A549 (cell line): ENCODE measurements around the gene CACNA1G.

ENCODE experiments used
- EHMT2 ChIP-seq: fragments of 200-600 bp; sonication (generic); IDR thresholded peaks from 2 replicates; pipeline ENCODE4 v1.6.1; 2016; ENCODE audit warnings: antibody characterized with exemption, low read depth, mild to moderate bottlenecking, moderate library complexity
- FOSL2 ChIP-seq, 2 experiments: fragments of 450-650 bp in 1 of 2; fragments of >200 bp in 1 of 2; sonication (Bioruptor Twin) in 1 of 2; formaldehyde crosslinking; IDR thresholded peaks; 2 replicates each; pipeline versions ENCODE4 v1.5.0 to v1.6.1; 2016 to 2020; ENCODE audit warnings: mild to moderate bottlenecking in 1 of 2, moderate library complexity in 1 of 2
- JUN ChIP-seq, 2 experiments: fragments of >200 bp; sonication (Bioruptor Twin); formaldehyde crosslinking; IDR thresholded peaks; 2 replicates in 1 of 2; 3 replicates in 1 of 2; pipeline ENCODE4 v1.6.1; 2016 to 2017
- MYC ChIP-seq: IDR thresholded peaks from 2 replicates; pipeline ENCODE4 v1.6.1; 2012; ENCODE audit warnings: mild to moderate bottlenecking, inconsistent platforms, low read length, improper control_type of control experiment, borderline replicate concordance
- POLR2A ChIP-seq: IDR thresholded peaks from 2 replicates; pipeline ENCODE4 v1.6.1; 2012; ENCODE audit warnings: mild to moderate bottlenecking, low read length
- RNF2 ChIP-seq: fragments of 200-600 bp; sonication (generic); IDR thresholded peaks from 2 replicates; pipeline ENCODE4 v1.6.1; 2016; ENCODE audit warnings: low read depth, mild to moderate bottlenecking, antibody characterized with exemption, moderate library complexity, borderline replicate concordance
- TF ChIP-seq, protein P1 (sequence below): fragments of 450-650 bp; IDR thresholded peaks from 2 replicates; pipeline ENCODE4 v1.6.1; 2014; ENCODE audit warnings: antibody characterized with exemption
- TF ChIP-seq, protein P2 (sequence below): fragments of >200 bp; sonication (Bioruptor Twin); formaldehyde crosslinking; IDR thresholded peaks from 3 replicates; pipeline ENCODE4 v1.5.1; 2016
- TF ChIP-seq, protein P3 (sequence below): IDR thresholded peaks from 2 replicates; pipeline ENCODE4 v1.6.1; 2012

DNA sequence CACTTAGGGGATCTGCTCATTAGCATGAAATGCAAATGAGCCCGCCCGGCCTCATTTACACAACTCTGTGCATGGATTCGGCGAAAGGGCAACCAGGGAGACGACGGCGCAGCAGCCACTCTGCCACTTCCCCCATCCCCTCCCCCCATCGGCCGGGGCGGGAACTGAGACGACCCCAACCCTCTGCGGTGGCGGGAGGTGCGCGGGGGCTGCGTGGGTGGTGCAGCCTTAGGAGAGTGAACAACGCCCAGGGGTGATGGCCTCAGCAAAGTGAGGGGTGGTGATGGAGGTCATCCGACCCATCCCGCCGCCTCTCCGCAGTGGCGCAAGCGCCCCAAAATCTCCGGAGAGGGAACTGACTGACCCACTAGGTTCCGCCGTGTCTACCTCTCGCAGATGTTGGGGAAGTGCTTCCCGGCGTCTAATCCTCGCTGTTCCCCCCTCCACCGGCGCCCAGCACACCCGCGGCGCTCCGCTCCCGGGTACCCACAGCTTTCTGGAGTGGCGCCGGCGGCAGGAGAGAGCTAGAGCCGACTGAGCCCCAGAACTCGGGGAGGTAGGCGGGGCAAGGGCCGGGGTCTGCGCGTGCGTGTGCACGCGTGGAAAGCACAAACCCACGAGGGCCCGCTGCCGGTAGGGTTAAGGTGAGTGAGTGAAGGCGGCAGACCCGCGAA, 1.4 kb upstream of the CACNA1G start:
- TF ChIP-seq, protein P1, sequence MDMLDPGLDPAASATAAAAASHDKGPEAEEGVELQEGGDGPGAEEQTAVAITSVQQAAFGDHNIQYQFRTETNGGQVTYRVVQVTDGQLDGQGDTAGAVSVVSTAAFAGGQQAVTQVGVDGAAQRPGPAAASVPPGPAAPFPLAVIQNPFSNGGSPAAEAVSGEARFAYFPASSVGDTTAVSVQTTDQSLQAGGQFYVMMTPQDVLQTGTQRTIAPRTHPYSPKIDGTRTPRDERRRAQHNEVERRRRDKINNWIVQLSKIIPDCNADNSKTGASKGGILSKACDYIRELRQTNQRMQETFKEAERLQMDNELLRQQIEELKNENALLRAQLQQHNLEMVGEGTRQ = no peak
- TF ChIP-seq, protein P2, sequence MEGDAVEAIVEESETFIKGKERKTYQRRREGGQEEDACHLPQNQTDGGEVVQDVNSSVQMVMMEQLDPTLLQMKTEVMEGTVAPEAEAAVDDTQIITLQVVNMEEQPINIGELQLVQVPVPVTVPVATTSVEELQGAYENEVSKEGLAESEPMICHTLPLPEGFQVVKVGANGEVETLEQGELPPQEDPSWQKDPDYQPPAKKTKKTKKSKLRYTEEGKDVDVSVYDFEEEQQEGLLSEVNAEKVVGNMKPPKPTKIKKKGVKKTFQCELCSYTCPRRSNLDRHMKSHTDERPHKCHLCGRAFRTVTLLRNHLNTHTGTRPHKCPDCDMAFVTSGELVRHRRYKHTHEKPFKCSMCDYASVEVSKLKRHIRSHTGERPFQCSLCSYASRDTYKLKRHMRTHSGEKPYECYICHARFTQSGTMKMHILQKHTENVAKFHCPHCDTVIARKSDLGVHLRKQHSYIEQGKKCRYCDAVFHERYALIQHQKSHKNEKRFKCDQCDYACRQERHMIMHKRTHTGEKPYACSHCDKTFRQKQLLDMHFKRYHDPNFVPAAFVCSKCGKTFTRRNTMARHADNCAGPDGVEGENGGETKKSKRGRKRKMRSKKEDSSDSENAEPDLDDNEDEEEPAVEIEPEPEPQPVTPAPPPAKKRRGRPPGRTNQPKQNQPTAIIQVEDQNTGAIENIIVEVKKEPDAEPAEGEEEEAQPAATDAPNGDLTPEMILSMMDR = no peak
- TF ChIP-seq EHMT2 (no peak), FOSL2 (IDR thresholded peaks at IDR 0.05) (no peak), FOSL2 (CRISPR knock-in tag; IDR thresholded peaks at IDR 0.05) (no peak), RNF2 (no peak), MYC (no peak), POLR2A (no peak), JUN (IDR thresholded peaks at IDR 0.05) (no peak)
- TF ChIP-seq, protein P3, sequence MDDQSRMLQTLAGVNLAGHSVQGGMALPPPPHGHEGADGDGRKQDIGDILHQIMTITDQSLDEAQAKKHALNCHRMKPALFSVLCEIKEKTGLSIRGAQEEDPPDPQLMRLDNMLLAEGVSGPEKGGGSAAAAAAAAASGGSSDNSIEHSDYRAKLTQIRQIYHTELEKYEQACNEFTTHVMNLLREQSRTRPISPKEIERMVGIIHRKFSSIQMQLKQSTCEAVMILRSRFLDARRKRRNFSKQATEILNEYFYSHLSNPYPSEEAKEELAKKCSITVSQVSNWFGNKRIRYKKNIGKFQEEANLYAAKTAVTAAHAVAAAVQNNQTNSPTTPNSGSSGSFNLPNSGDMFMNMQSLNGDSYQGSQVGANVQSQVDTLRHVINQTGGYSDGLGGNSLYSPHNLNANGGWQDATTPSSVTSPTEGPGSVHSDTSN = no peak
